Osteocyte (in vitro differentiated cells): Measurements from ENCODE around the gene LPAR5. TPM values are rescaled to one million over a fixed set of nuclear protein-coding genes. Genes with fewer than 3 reads are reported as not detected.

Experiments used
- DNase-seq: peaks from one replicate; pipeline ENCODE4 v3.0.0; 2021; ENCODE audit warnings: mixed read lengths; ENCODE audit not compliant: unreplicated experiment; ENCODE audit errors: extremely low spot score
- H3K27ac Mint-ChIP-seq: one replicate; pipeline ENCODE4 v1.8.0; 2021; ENCODE audit warnings: mild to moderate bottlenecking, mixed read lengths; ENCODE audit not compliant: unreplicated experiment
- H3K27me3 Mint-ChIP-seq: one replicate; pipeline ENCODE4 v1.8.0; 2021; ENCODE audit warnings: mixed read lengths; ENCODE audit not compliant: unreplicated experiment
- H3K36me3 Mint-ChIP-seq: one replicate; pipeline ENCODE4 v1.8.0; 2021; ENCODE audit warnings: mixed read lengths; ENCODE audit not compliant: unreplicated experiment
- H3K4me1 Mint-ChIP-seq: one replicate; pipeline ENCODE4 v1.8.0; 2021; ENCODE audit warnings: mixed read lengths; ENCODE audit not compliant: unreplicated experiment
- H3K4me3 Mint-ChIP-seq: one replicate; pipeline ENCODE4 v1.8.0; 2021; ENCODE audit warnings: mild to moderate bottlenecking, moderate library complexity, mixed read lengths; ENCODE audit not compliant: unreplicated experiment
- H3K9me3 Mint-ChIP-seq: one replicate; pipeline ENCODE4 v1.8.0; 2021; ENCODE audit warnings: mixed read lengths; ENCODE audit not compliant: unreplicated experiment
- total RNA-seq: library from RNA; stranded (reverse); gene quantifications from 2 replicates; pipeline ENCODE4 v1.2.1, GENCODE V29; 2021
- TF ChIP-seq, protein P1 (sequence below): fragments of 200-600 bp; sonication (generic); IDR thresholded peaks from 2 replicates; pipeline ENCODE4 v1.5.0; 2021; ENCODE audit warnings: antibody characterized with exemption, mild to moderate bottlenecking, moderate library complexity

The LPAR5 gene
- total RNA-seq, 1 donor from 2014 or later = 0.32 TPM

- peaks cover 18% of the 10 kb centered on the region for H3K36me3 Mint-ChIP-seq
- H3K27ac Mint-ChIP-seq = no peak overlapping the region
- H3K9me3 Mint-ChIP-seq = no peaks in the 10 kb centered on the region
- peaks cover 11% of the 10 kb centered on the region for H3K27me3 Mint-ChIP-seq
- no peak overlapping the region for H3K4me3 Mint-ChIP-seq
- peaks cover 2% of the 10 kb centered on the region for H3K4me1 Mint-ChIP-seq
- DNase-seq = no peak
- TF ChIP-seq, protein P1, sequence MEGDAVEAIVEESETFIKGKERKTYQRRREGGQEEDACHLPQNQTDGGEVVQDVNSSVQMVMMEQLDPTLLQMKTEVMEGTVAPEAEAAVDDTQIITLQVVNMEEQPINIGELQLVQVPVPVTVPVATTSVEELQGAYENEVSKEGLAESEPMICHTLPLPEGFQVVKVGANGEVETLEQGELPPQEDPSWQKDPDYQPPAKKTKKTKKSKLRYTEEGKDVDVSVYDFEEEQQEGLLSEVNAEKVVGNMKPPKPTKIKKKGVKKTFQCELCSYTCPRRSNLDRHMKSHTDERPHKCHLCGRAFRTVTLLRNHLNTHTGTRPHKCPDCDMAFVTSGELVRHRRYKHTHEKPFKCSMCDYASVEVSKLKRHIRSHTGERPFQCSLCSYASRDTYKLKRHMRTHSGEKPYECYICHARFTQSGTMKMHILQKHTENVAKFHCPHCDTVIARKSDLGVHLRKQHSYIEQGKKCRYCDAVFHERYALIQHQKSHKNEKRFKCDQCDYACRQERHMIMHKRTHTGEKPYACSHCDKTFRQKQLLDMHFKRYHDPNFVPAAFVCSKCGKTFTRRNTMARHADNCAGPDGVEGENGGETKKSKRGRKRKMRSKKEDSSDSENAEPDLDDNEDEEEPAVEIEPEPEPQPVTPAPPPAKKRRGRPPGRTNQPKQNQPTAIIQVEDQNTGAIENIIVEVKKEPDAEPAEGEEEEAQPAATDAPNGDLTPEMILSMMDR = peak; percentile 56
These were observed 9.1 kb upstream of the LPAR5 start for GRCh38 chr12:6644903-6645302.

DNA sequence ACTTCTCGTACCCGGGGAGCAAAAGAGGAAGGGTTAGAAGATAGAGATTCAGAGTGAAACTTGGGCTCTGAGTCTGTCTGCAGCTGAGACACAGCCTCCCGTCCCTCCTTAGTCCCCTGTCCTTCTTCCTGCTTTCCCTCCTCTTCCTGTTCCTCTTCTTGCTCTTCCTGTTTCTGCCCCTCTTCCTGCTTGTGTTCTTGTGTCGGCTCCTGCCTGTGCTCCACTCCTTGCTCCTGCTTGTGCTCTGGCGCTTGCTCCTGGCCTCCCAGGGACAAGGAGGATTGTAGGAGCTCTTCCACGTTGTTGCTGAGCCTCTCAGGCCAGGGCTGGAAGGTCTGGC, 8.5 kb upstream of the LPAR5 start:
- Mint-ChIP-seq H3K9me3 (no peaks in the 10 kb centered on the region), H3K4me3 (no peak overlapping the region), H3K27ac (no peak overlapping the region), H3K27me3 (peaks cover 11% of the 10 kb centered on the region), H3K36me3 (peaks cover 18% of the 10 kb centered on the region), H3K4me1 (peaks cover 2% of the 10 kb centered on the region)
- no peak for DNase-seq
- TF ChIP-seq, protein P1 = no peak

DNA sequence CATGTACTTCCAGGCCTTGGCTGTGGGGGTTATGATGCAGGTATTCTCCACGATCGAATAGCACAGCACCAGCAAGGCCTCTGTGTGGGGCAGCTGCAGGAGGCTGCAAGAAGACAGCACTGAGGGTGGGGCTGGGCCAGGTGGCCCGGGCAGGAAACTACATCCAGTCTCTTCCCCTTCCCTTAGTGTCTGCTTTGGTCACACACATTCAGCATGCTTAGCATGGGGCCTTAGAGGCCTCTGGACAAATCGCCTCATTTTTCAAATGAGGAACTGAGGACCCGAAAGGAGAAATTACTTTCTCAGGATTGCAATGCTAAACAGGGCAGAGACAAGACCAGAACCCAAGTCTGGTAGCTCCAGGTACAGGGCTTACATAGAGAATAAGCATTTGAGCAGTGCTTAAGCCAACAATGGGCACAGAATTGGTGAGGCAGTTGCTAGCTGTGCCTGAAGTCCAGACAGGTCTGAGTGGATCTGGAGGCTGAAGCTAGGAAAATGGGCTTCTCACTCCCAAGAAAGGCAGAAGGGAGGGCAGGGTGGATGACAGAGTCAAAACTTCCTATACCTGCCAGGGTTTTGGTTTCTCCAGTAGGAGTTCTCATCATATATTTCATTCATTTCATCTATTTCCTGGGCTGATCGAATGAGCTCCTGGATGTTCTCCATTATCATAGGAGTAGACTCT, 8.0 kb upstream of the LPAR5 start:
- TF ChIP-seq, protein P1 = no peak
- no peak overlapping the region for H3K4me3 Mint-ChIP-seq
- H3K27ac Mint-ChIP-seq = no peak overlapping the region
- H3K27me3 Mint-ChIP-seq = peaks cover 11% of the 10 kb centered on the region
- peaks cover 18% of the 10 kb centered on the region for H3K36me3 Mint-ChIP-seq
- no peak for DNase-seq
- H3K4me1 Mint-ChIP-seq = peaks cover 2% of the 10 kb centered on the region
- no peaks in the 10 kb centered on the region for H3K9me3 Mint-ChIP-seq

DNA sequence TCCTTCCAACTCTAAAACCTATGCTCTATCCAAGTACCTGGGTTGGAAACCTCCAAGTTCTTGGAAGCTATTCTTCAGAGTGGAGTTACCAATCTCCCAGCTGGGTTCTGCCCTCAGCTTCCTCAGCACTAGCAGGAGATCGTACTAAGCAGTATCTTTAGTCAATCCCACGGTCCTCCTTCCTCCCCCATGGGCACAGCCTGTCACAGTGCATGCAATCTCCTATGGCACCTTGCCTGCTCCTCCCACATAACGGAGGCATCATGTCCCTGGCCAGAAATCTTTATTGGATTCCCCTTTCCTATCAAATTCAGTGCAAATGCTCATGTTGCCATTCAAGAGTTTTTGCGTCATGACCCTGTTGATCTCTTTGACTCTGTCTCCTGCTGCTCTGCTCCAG, 5.4 kb upstream of the LPAR5 start:
- Mint-ChIP-seq H3K4me1 (peaks cover 6% of the 10 kb centered on the region), H3K9me3 (no peaks in the 10 kb centered on the region), H3K27ac (no peak overlapping the region), H3K27me3 (peaks cover 11% of the 10 kb centered on the region), H3K36me3 (peaks cover 5% of the 10 kb centered on the region), H3K4me3 (no peak overlapping the region)
- TF ChIP-seq, protein P1 = no peak
- DNase-seq = no peak

DNA sequence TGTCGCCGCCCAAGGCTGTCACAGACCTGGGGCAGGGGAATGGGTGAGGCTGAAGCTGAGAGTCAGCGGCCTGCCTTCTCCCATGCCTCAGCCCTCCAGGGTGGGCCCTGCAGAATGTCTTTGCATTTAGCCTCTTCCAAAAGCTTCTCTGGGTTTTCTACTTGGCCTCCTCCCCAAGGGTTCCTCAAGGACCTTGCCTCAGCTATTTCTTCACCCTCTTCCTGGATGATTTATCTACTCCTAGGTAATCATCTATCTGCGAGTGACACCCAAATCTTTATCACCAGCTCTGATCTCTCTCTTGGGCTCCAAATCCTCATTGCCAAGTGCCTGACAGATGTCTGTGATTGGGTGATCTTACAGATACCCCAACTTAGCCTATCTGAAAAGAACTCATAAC, 4.7 kb upstream of the LPAR5 start:
- peaks cover 12% of the 10 kb centered on the region for H3K4me1 Mint-ChIP-seq
- no peaks in the 10 kb centered on the region for H3K9me3 Mint-ChIP-seq

More for the DNA sequence above, 4.7 kb upstream of the LPAR5 start:
- Mint-ChIP-seq H3K4me3 (no peak overlapping the region), H3K27ac (no peak overlapping the region), H3K36me3 (peaks cover 5% of the 10 kb centered on the region), H3K27me3 (peaks cover 11% of the 10 kb centered on the region)
- TF ChIP-seq, protein P1 = no peak
- DNase-seq = no peak
